Measurements from ENCODE around the gene COPA. TPM values are rescaled to one million over a fixed set of nuclear protein-coding genes. Genes with fewer than 3 reads are reported as not detected.

Gene COPA
- total RNA-seq, 1 experiment from 2014 or later: 73.6 TPM

GRCh38 chr1:160285506-160285905 is 57.5 kb downstream of the COPA start:
- no peak for DNase-seq (ENCODE audit: low spot score)
- in situ Hi-C loops (cut with HindIII; ENCODE audit: low sequenced_read_pairs): no loop called here

GRCh38 chr1:160284782-160285344 is 58.2 kb downstream of the COPA start, which contains the start of gene PEX19:
PEX19 (minus strand) TSS chr1:160285133; CDS start chr1:160285124, 9 bp downstream.
- peak; percentile 94 for DNase-seq (ENCODE audit: low spot score)
- in situ Hi-C loops (cut with HindIII; ENCODE audit: low sequenced_read_pairs): loop anchor here (5.0 kb wide), 1 partner anchor 68 kb away; no protein-coding TSS in a partner anchor

- in situ Hi-C loops (cut with HindIII; ENCODE audit: low sequenced_read_pairs): loop anchor here (5.0 kb wide), 1 partner anchor 67 kb away; no protein-coding TSS in a partner anchor
- peak; percentile 31 for DNase-seq (ENCODE audit: low spot score)
Measured at GRCh38 chr1:160284220-160284781, 58.7 kb downstream of the COPA start.

GRCh38 chr1:160282807-160283206 is 60.2 kb downstream of the COPA start:
- DNase-seq (ENCODE audit: low spot score): no peak
- in situ Hi-C loops (cut with HindIII; ENCODE audit: low sequenced_read_pairs): loop anchor here (5.0 kb wide), 1 partner anchor 66 kb away; no protein-coding TSS in a partner anchor

- no peak for DNase-seq (ENCODE audit: low spot score)
- in situ Hi-C loops (cut with HindIII; ENCODE audit: low sequenced_read_pairs): no loop called here
Measured at GRCh38 chr1:160277987-160278386, 65.1 kb downstream of the COPA start.

- in situ Hi-C loops (cut with HindIII; ENCODE audit: low sequenced_read_pairs): no loop called here
- no peak for DNase-seq (ENCODE audit: low spot score)
Measured at GRCh38 chr1:160277330-160277729, 65.7 kb downstream of the COPA start.

- no peak for DNase-seq (ENCODE audit: low spot score)
- in situ Hi-C loops (cut with HindIII; ENCODE audit: low sequenced_read_pairs): no loop called here
Measured at GRCh38 chr1:160271025-160271424, 72.0 kb downstream of the COPA start.

- DNase-seq (ENCODE audit: low spot score): no peak
- in situ Hi-C loops (cut with HindIII; ENCODE audit: low sequenced_read_pairs): no loop called here
Measured at GRCh38 chr1:160267284-160267991, 75.6 kb downstream of the COPA start.

- no peak for DNase-seq (ENCODE audit: low spot score)
- in situ Hi-C loops (cut with HindIII; ENCODE audit: low sequenced_read_pairs): no loop called here
Measured at GRCh38 chr1:160264795-160265307, 78.2 kb downstream of the COPA start.

- DNase-seq (ENCODE audit: low spot score): peak; percentile 98
- in situ Hi-C loops (cut with HindIII; ENCODE audit: low sequenced_read_pairs): no loop called here
Measured at GRCh38 chr1:160261893-160262794, 80.9 kb downstream of the COPA start, which contains the start of gene DCAF8. DCAF8 (minus strand) TSS chr1:160262549; CDS start chr1:160244008, 18,541 bp downstream.

GRCh38 chr1:160261556-160261892 is 81.5 kb downstream of the COPA start:
- peak; percentile 65 for DNase-seq (ENCODE audit: low spot score)
- in situ Hi-C loops (cut with HindIII; ENCODE audit: low sequenced_read_pairs): no loop called here

- DNase-seq (ENCODE audit: low spot score): no peak
- in situ Hi-C loops (cut with HindIII; ENCODE audit: low sequenced_read_pairs): no loop called here
Measured at GRCh38 chr1:160260406-160261382, 82.4 kb downstream of the COPA start.

- no peak for DNase-seq (ENCODE audit: low spot score)
- in situ Hi-C loops (cut with HindIII; ENCODE audit: low sequenced_read_pairs): no loop called here
Measured at GRCh38 chr1:160258177-160258798, 84.8 kb downstream of the COPA start.

GRCh38 chr1:160257411-160258015 is 85.5 kb downstream of the COPA start:
- DNase-seq (ENCODE audit: low spot score): no peak
- in situ Hi-C loops (cut with HindIII; ENCODE audit: low sequenced_read_pairs): no loop called here

GRCh38 chr1:160256396-160257046 is 86.5 kb downstream of the COPA start:
- in situ Hi-C loops (cut with HindIII; ENCODE audit: low sequenced_read_pairs): no loop called here
- DNase-seq (ENCODE audit: low spot score): no peak

- no peak for DNase-seq (ENCODE audit: low spot score)
- in situ Hi-C loops (cut with HindIII; ENCODE audit: low sequenced_read_pairs): no loop called here
Measured at GRCh38 chr1:160255781-160256300, 87.2 kb downstream of the COPA start.

All from G401 (cell line).